Left forelimb (tissue), 1 donor: Measurements from ENCODE around the gene ADAMTS2.
"Not testable (repeated sequence)": the region's sequence is repeated elsewhere in the genome, so short reads cannot be mapped to it uniquely, and the experiment has no call there.

Experiments
- DNase-seq: peaks from one replicate; pipeline ENCODE4 v3.0.0-alpha.2; 2018; ENCODE audit warnings: low spot score

Gene ADAMTS2

GRCh38 chr5:179217356-179217755 lies 127.9 kb downstream of the ADAMTS2 start:
- DNase-seq, result no peak

GRCh38 chr5:179216381-179216780 lies 128.9 kb downstream of the ADAMTS2 start:
- not testable (repeated sequence) for DNase-seq

- DNase-seq, result no peak
These were observed 129.7 kb downstream of the ADAMTS2 start for GRCh38 chr5:179215576-179215975.

- DNase-seq, result no peak
These were observed 130.6 kb downstream of the ADAMTS2 start for GRCh38 chr5:179214678-179215077.

- DNase-seq, result no peak
These were observed 132.4 kb downstream of the ADAMTS2 start for GRCh38 chr5:179212870-179213269.

- DNase-seq, result no peak
These were observed 133.6 kb downstream of the ADAMTS2 start for GRCh38 chr5:179211631-179212030.

GRCh38 chr5:179211068-179211467 lies 134.2 kb downstream of the ADAMTS2 start:
- no peak for DNase-seq

- no peak for DNase-seq
These were observed 134.8 kb downstream of the ADAMTS2 start for GRCh38 chr5:179210478-179210877.

GRCh38 chr5:179209359-179210150 lies 135.7 kb downstream of the ADAMTS2 start:
- DNase-seq, result no peak

- DNase-seq, result no peak
These were observed 136.4 kb downstream of the ADAMTS2 start for GRCh38 chr5:179208706-179209358.

GRCh38 chr5:179207920-179208705 lies 137.1 kb downstream of the ADAMTS2 start:
- DNase-seq, result no peak

- DNase-seq, result no peak
These were observed 137.8 kb downstream of the ADAMTS2 start for GRCh38 chr5:179207470-179207869.

- DNase-seq, result no peak
These were observed 138.9 kb downstream of the ADAMTS2 start for GRCh38 chr5:179206366-179206765.

- DNase-seq, result no peak
These were observed 140.0 kb downstream of the ADAMTS2 start for GRCh38 chr5:179205277-179205676.

GRCh38 chr5:179204572-179204971 lies 140.7 kb downstream of the ADAMTS2 start:
- no peak for DNase-seq

GRCh38 chr5:179203248-179203647 lies 142.0 kb downstream of the ADAMTS2 start:
- DNase-seq, result no peak

GRCh38 chr5:179201986-179202385 lies 143.3 kb downstream of the ADAMTS2 start:
- DNase-seq, result no peak

- DNase-seq, result no peak
These were observed 146.0 kb downstream of the ADAMTS2 start for GRCh38 chr5:179199246-179199645.

- DNase-seq, result no peak
These were observed 146.4 kb downstream of the ADAMTS2 start for GRCh38 chr5:179198825-179199224.

- no peak for DNase-seq
These were observed 148.7 kb downstream of the ADAMTS2 start for GRCh38 chr5:179196405-179197079.

- no peak for DNase-seq
These were observed 149.5 kb downstream of the ADAMTS2 start for GRCh38 chr5:179195561-179196404.
